Mesendoderm (in vitro differentiated cells): ENCODE data around the gene CD82.

Experiments used
- DNase-seq: peaks from one replicate; pipeline ENCODE4 v3.0.0; 2013
- H2AK5ac ChIP-seq: 2 replicates; pipeline ENCODE4 v1.6.1; 2013; ENCODE audit warnings: low read length, inconsistent platforms
- H2BK120ac ChIP-seq: 2 replicates; pipeline ENCODE4 v1.6.1; 2013; ENCODE audit warnings: low read depth, mild to moderate bottlenecking, low read length, moderate library complexity, mixed read lengths
- H2BK15ac ChIP-seq: replicated peaks from 2 replicates; pipeline ENCODE4 v1.6.1; 2013; ENCODE audit warnings: low read depth, mild to moderate bottlenecking, moderate library complexity
- H2BK5ac ChIP-seq: 2 replicates; pipeline ENCODE4 v1.6.1; 2013; ENCODE audit warnings: low read length, inconsistent platforms
- H3K18ac ChIP-seq: 2 replicates; pipeline ENCODE4 v1.6.1; 2013; ENCODE audit warnings: mild to moderate bottlenecking, low read length, mixed read lengths
- H3K23ac ChIP-seq: one replicate; pipeline ENCODE4 v1.6.1; 2013; ENCODE audit warnings: low read length
- H3K27ac ChIP-seq: 2 replicates; pipeline ENCODE4 v1.5.1; 2013; ENCODE audit warnings: low read depth, mild to moderate bottlenecking, inconsistent platforms, low read length, moderate library complexity
- H3K27me3 ChIP-seq: 2 replicates; pipeline ENCODE4 v1.6.1; 2013; ENCODE audit warnings: low read length, control low read depth, mild to moderate bottlenecking, inconsistent platforms; ENCODE audit not compliant: insufficient read depth, poor library complexity
- H3K36me3 ChIP-seq: 2 replicates; pipeline ENCODE4 v1.6.1; 2013; ENCODE audit warnings: low read length, inconsistent platforms; ENCODE audit not compliant: control insufficient read depth, insufficient read depth
- H3K4ac ChIP-seq: one replicate; pipeline ENCODE4 v1.6.1; 2013; ENCODE audit warnings: low read depth, mild to moderate bottlenecking, low read length, moderate library complexity
- H3K4me1 ChIP-seq: 2 replicates; pipeline ENCODE4 v1.6.1; 2013; ENCODE audit warnings: low read depth, low read length, inconsistent platforms; ENCODE audit not compliant: control insufficient read depth
- H3K4me2 ChIP-seq: 2 replicates; pipeline ENCODE4 v1.6.1; 2013; ENCODE audit warnings: low read length
- H3K4me3 ChIP-seq: 2 replicates; pipeline ENCODE4 v1.5.1; 2013; ENCODE audit warnings: mild to moderate bottlenecking, low read length
- H3K56ac ChIP-seq: one replicate; pipeline ENCODE4 v1.6.1; 2013; ENCODE audit warnings: low read length
- H3K79me1 ChIP-seq: 2 replicates; pipeline ENCODE4 v1.6.1; 2013; ENCODE audit warnings: low read length, inconsistent platforms
- H3K79me2 ChIP-seq: 2 replicates; pipeline ENCODE4 v1.6.1; 2013; ENCODE audit warnings: mild to moderate bottlenecking, low read length; ENCODE audit not compliant: control insufficient read depth, insufficient read depth
- H3K9ac ChIP-seq: 2 replicates; pipeline ENCODE4 v1.6.1; 2013; ENCODE audit warnings: low read length, inconsistent platforms
- H4K5ac ChIP-seq: one replicate; pipeline ENCODE4 v1.6.1; 2013; ENCODE audit warnings: low read length
- H4K8ac ChIP-seq: one replicate; pipeline ENCODE4 v1.6.1; 2013; ENCODE audit warnings: low read depth, mild to moderate bottlenecking, control low read depth, low read length, moderate library complexity
- WGBS: extraction: QIAGEN DNeasy Blood & Tissue Kit; methylation state at CpG from one replicate; pipeline ENCODE4 v1.1.7; 2013; ENCODE audit warnings: low lambda C conversion rate, missing lambda C conversion rate; ENCODE audit not compliant: insufficient coverage; ENCODE audit errors: extremely low coverage; 5-methylcytosine and 5-hydroxymethylcytosine counted together

Gene CD82

DNA sequence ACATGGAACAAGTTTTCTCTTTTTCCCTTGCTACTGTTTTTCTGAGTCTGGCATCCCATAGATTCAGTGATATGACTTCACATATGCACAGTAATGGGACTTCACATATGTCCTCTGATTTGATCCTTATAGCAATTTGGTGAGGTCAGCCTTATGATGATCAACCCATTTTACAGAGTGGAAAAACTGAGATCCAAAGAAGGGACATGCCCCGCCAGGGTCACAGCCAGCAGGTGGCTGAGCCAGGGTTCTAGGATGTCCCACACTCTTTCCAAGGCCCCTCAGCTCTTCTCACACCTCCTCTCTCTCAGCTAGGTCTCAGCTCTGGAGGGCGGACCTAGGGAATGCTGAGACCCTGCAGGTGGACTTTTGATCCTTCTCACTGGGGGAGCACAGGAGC lies 44.3 kb upstream of the CD82 start:
- Histone ChIP-seq H3K79me2 (no peaks in the 10 kb centered on the region), H3K18ac (no peak overlapping the region), H3K4me3 (no peak overlapping the region), H2BK15ac (no peak overlapping the region), H3K36me3 (no peaks in the 10 kb centered on the region), H4K8ac (no peak overlapping the region), H3K79me1 (no peaks in the 10 kb centered on the region), H2AK5ac (no peak overlapping the region), H4K5ac (no peak overlapping the region), H3K9ac (no peak overlapping the region), H3K56ac (no peak overlapping the region), H3K4me2 (no peak overlapping the region), H2BK120ac (no peak overlapping the region), H3K27ac (no peak overlapping the region), H3K27me3 (no peaks in the 10 kb centered on the region), H2BK5ac (no peak overlapping the region), H3K23ac (no peak overlapping the region), H3K4me1 (no peaks in the 10 kb centered on the region), H3K4ac (no peak overlapping the region)
- WGBS = no CpG with 5 or more reads among the region's 2 CpGs
- DNase-seq = no peak

DNA sequence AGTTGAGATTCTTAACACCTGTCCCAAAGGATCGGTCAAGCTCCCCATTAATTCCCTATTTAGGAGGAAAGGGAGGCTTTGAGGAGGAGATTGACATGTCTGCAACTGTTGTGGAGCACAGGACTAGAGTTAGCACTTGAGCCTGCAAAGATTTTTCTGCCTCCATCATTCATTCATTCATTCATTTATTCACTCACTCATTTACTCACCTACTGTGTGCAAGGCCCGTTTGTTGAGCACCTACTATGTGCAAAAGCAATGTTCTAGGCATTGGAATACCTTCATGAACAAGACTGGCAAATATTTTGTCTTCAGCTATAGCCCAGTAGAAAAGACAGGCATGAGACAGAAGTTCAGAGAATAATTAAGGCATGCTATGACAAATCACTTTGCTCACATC lies 43.2 kb upstream of the CD82 start:
- H3K4me2 ChIP-seq = no peak overlapping the region
- no peak overlapping the region for H3K23ac ChIP-seq
- H4K5ac ChIP-seq = no peak overlapping the region
- H3K4me1 ChIP-seq = no peaks in the 10 kb centered on the region
- no peak overlapping the region for H2BK5ac ChIP-seq
- H3K18ac ChIP-seq = no peak overlapping the region
- no peak overlapping the region for H2BK15ac ChIP-seq
- H3K36me3 ChIP-seq = no peaks in the 10 kb centered on the region
- no peaks in the 10 kb centered on the region for H3K79me1 ChIP-seq
- no peaks in the 10 kb centered on the region for H3K79me2 ChIP-seq
- no CpG with 5 or more reads among the region's 2 CpGs for WGBS
- H2AK5ac ChIP-seq = no peak overlapping the region
- H3K9ac ChIP-seq = no peak overlapping the region
- no peak overlapping the region for H4K8ac ChIP-seq
- H2BK120ac ChIP-seq = no peak overlapping the region
- H3K4me3 ChIP-seq = no peak overlapping the region
- no peak overlapping the region for H3K56ac ChIP-seq
- no peak for DNase-seq
- no peaks in the 10 kb centered on the region for H3K27me3 ChIP-seq
- no peak overlapping the region for H3K4ac ChIP-seq
- no peak overlapping the region for H3K27ac ChIP-seq

DNA sequence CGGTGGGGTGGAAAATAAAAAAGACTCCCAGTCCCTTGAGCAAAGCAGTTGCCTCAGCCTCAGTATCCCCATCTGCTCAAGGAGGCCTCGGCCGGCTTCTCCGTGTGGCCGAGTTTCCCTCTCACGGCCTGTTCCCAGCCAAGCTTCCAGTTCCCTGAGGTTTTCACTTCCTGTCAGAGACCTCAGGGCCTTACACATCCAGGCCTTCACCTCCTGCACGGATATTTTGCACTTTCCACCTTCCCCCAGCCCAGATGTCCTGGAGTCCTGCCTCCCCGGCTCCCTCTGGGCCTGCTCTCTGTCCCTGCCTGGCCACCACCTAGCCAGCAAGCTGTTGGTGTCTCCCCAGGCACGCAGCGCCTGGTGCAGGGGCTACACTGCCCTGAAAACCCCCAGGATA lies 41.1 kb upstream of the CD82 start:
- peak overlapping the region; percentile 47 for H3K56ac ChIP-seq
- DNase-seq = no peak
- no peaks in the 10 kb centered on the region for H3K79me2 ChIP-seq
- H3K27me3 ChIP-seq = no peaks in the 10 kb centered on the region
- no peak overlapping the region for H4K5ac ChIP-seq
- no peak overlapping the region for H2BK5ac ChIP-seq
- H3K9ac ChIP-seq = no peak overlapping the region
- H2AK5ac ChIP-seq = no peak overlapping the region
- no peak overlapping the region for H2BK120ac ChIP-seq
- H3K79me1 ChIP-seq = no peaks in the 10 kb centered on the region
- no peak overlapping the region for H3K4ac ChIP-seq
- H3K4me3 ChIP-seq = no peak overlapping the region
- no peaks in the 10 kb centered on the region for H3K36me3 ChIP-seq
- H3K4me2 ChIP-seq = no peak overlapping the region
- no peaks in the 10 kb centered on the region for H3K4me1 ChIP-seq
- H4K8ac ChIP-seq = no peak overlapping the region
- H3K23ac ChIP-seq = no peak overlapping the region
- no peak overlapping the region for H3K18ac ChIP-seq
- no CpG with 5 or more reads among the region's 10 CpGs for WGBS
- no peak overlapping the region for H3K27ac ChIP-seq
- H2BK15ac ChIP-seq = no peak overlapping the region

DNA sequence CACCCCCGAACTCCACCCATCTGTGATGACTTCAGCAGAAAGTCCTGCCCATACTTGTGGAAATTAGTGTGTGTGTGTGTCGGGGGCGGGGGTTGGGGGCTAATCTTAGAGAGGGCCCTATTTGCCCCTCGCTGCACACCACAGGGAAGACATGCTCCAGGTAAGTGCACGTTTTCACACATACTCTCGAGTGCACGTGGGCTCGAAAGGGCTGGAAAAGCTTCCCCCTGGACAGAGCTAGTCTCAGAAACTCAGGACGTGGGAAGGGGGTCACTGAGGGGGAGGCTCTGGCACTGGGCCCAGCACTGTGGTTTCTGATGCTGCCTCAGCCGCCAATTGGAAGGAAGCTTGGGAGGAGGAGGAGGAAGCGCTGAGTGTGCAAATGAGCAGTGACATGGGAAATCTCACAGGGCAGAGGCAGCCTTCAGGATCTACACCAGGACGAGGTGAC lies 40.7 kb upstream of the CD82 start:
- Histone ChIP-seq H3K36me3 (no peaks in the 10 kb centered on the region), H4K5ac (no peak overlapping the region), H4K8ac (no peak overlapping the region), H3K56ac (no peak overlapping the region), H3K27ac (no peak overlapping the region), H3K4me2 (no peak overlapping the region), H3K18ac (no peak overlapping the region), H2BK5ac (no peak overlapping the region), H3K79me1 (no peaks in the 10 kb centered on the region), H2AK5ac (no peak overlapping the region), H2BK15ac (no peak overlapping the region), H3K9ac (no peak overlapping the region), H3K79me2 (no peaks in the 10 kb centered on the region), H3K27me3 (no peaks in the 10 kb centered on the region), H3K4me1 (no peaks in the 10 kb centered on the region), H2BK120ac (no peak overlapping the region), H3K4me3 (no peak overlapping the region), H3K23ac (no peak overlapping the region), H3K4ac (no peak overlapping the region)
- WGBS = no CpG with 5 or more reads among the region's 12 CpGs
- no peak for DNase-seq

DNA sequence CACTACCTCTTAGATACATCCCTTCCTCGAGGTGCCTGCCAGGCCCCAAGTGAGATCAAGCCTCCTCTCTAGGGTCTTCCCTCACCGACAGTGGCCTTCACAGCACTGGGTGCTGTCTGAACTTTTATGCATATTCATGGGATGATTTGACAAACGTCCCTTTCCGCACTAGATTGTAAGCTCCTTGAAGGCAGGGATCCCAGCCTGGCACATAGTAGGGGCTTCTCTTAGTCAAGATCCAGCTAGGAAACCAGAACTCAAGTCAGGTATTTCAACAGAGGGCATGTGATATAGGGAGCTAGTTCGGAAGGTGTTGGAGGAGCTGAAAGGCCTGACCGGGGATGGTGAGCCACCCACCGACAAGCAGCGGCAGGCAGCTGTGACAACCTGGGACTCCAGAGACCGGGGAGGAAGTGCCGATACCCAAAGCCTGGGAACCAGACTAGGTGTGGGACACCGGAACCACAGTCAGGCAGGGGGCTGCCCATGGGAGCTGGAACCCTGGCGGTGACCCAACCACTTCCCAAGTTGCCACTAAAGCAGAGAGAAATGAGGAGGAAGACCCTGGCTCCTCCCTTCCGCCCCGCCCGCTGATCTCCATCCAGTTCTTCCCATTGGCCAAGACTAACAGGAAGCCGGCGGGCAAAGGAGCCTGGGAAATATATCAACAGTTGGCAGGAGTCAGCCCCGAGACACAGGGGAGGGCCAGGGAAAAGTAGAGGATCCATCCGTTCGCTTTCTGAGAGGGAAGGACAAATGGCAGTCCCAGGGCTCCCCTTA lies 39.8 kb upstream of the CD82 start:
- Histone ChIP-seq H3K79me2 (no peaks in the 10 kb centered on the region), H3K27ac (no peak overlapping the region), H3K79me1 (no peaks in the 10 kb centered on the region), H3K23ac (peak overlapping the region; percentile 89), H3K9ac (no peak overlapping the region), H4K8ac (no peak overlapping the region), H3K36me3 (no peaks in the 10 kb centered on the region), H4K5ac (no peak overlapping the region), H2BK15ac (no peak overlapping the region), H3K56ac (no peak overlapping the region), H3K4me1 (no peaks in the 10 kb centered on the region), H3K4me2 (no peak overlapping the region), H3K4me3 (no peak overlapping the region), H2BK120ac (no peak overlapping the region), H2AK5ac (no peak overlapping the region), H3K4ac (no peak overlapping the region), H3K18ac (no peak overlapping the region), H3K27me3 (no peaks in the 10 kb centered on the region), H2BK5ac (no peak overlapping the region)
- no peak for DNase-seq
- WGBS = no CpG with 5 or more reads among the region's 20 CpGs

DNA sequence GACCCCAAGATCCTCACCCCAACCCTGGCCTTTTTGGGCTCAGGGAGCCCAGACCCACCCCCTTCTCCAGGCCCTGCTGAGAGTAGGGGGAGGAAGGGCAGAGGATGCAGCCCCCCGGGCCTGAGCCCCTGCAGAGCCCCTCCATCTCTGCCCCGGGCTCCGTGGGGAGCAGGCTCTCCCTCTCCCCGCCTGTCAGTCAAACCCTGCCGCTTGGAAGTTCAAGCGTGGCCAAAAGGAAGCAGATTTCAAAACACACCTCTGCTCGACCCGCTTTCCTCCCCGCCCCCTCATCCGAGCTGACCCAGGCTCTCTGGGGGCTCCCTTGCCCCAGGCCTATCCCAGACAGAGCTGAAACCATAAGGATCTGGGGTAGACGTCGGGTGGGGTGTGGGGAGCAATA lies 39.0 kb upstream of the CD82 start:
- no peak for DNase-seq
- no CpG with 5 or more reads among the region's 12 CpGs for WGBS

More for the DNA sequence above, 39.0 kb upstream of the CD82 start:
- no peak overlapping the region for H3K56ac ChIP-seq
- no peaks in the 10 kb centered on the region for H3K4me1 ChIP-seq
- no peaks in the 10 kb centered on the region for H3K79me1 ChIP-seq
- H2AK5ac ChIP-seq = no peak overlapping the region
- no peaks in the 10 kb centered on the region for H3K27me3 ChIP-seq
- H3K27ac ChIP-seq = no peak overlapping the region
- H4K8ac ChIP-seq = no peak overlapping the region
- no peak overlapping the region for H3K9ac ChIP-seq
- no peak overlapping the region for H3K4ac ChIP-seq
- no peak overlapping the region for H2BK5ac ChIP-seq
- no peak overlapping the region for H3K4me3 ChIP-seq
- H2BK15ac ChIP-seq = no peak overlapping the region
- no peak overlapping the region for H2BK120ac ChIP-seq
- H3K23ac ChIP-seq = no peak overlapping the region
- no peak overlapping the region for H4K5ac ChIP-seq
- no peaks in the 10 kb centered on the region for H3K36me3 ChIP-seq
- no peaks in the 10 kb centered on the region for H3K79me2 ChIP-seq
- no peak overlapping the region for H3K18ac ChIP-seq
- H3K4me2 ChIP-seq = no peak overlapping the region
